ENCODE results near the gene AMBN.

- TF ChIP-seq TAF1 (IDR thresholded peaks at IDR 0.05; ENCODE audit: borderline replicate concordance, insufficient read depth, low read length) (no peak), REST (IDR thresholded peaks at IDR 0.05; ENCODE audit: insufficient read depth in 1 of 2, low read depth in 2 of 2, low read length in 2 of 2) (no peak), POLR2AphosphoS5 (IDR thresholded peaks at IDR 0.05; ENCODE audit: low read depth, low read length) (no peak)
Observed at GRCh38 chr4:70577220-70577927, 14.7 kb upstream of the AMBN start.

Data from PFSK-1 (cell line).